Measurements from ENCODE around the gene OTOP1. TPM values are rescaled to one million over a fixed set of nuclear protein-coding genes. Genes with fewer than 3 reads are reported as not detected.
"Not testable (repeated sequence)": the region's sequence is repeated elsewhere in the genome, so short reads cannot be mapped to it uniquely, and the experiment has no call there.

Gene OTOP1, protein sequence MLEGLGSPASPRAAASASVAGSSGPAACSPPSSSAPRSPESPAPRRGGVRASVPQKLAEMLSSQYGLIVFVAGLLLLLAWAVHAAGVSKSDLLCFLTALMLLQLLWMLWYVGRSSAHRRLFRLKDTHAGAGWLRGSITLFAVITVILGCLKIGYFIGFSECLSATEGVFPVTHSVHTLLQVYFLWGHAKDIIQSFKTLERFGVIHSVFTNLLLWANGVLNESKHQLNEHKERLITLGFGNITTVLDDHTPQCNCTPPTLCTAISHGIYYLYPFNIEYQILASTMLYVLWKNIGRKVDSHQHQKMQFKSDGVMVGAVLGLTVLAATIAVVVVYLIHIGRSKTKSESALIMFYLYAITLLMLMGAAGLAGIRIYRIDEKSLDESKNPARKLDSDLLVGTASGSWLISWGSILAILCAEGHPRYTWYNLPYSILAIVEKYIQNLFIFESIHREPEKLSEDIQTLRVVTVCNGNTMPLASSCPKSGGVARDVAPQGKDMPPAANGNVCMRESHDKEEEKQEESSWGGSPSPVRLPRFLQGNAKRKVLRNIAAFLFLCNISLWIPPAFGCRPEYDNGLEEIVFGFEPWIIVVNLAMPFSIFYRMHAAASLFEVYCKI
- polyA plus RNA-seq (2013, experiment 1 of 2; ENCODE audit: insufficient read length), result not detected
- not detected for polyA plus RNA-seq (2013, experiment 2 of 2; ENCODE audit: insufficient read length)

DNA sequence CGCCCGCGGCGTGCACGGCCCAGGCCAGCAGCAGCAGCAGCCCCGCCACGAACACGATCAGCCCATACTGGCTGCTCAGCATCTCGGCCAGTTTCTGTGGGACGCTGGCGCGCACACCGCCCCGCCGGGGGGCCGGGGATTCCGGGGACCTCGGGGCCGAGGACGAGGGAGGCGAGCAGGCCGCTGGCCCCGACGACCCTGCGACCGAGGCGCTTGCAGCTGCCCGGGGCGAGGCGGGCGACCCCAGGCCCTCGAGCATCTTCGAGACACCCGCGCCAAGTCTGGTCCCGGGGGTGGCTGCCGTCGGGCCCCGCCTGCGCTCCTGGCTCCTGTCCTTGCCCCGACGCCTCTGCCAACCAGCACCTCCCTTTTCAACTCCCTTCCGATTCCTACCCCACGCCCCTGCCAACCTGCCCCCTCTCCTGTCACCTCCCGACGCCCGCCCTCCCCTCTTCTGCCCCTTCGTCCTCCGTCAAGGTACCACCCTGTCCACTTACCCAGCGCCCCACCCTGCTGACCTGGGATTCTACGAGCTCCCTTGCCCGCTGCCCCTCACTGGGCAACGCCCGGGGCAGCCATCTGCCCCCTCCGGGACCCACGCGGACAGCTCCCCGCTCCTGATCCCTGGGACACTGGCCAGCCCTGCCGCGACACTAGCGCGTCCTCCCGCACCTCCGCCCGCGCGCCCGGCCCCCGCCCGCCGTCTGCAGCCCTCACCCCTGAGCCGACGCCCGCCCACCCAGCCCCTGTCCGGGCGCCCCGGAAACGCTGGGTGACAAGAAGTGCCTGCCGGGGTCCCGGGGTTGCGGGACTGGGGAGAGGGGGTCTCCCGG, at the start of gene OTOP1:
Gene OTOP1, minus strand, starts transcription at position 324 of the 833 bp plus-strand sequence. Its CDS starts 65 bp downstream, at position 259.
- DNase-seq, result no peak

DNA sequence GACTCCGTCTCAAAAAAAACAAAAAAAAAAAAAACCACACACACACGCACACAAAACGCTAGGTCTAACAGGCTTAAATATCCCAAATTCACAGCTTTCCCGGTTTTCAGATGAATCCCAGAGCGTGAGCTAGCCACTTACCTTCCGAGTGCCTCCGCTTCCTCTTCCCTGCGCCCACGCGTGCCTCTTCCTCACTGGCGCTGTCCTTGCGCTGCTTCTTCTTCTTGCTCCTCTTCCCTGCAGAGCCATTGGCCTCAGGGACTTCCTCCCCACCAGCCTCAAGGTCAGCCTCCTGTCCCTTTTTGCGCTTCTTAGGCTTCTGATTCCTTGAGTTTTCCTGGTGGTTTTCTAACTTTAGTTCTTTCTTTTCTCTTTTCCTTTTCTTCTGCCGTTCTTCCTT, 47.5 kb upstream of the OTOP1 start:
- no peak for DNase-seq

DNA sequence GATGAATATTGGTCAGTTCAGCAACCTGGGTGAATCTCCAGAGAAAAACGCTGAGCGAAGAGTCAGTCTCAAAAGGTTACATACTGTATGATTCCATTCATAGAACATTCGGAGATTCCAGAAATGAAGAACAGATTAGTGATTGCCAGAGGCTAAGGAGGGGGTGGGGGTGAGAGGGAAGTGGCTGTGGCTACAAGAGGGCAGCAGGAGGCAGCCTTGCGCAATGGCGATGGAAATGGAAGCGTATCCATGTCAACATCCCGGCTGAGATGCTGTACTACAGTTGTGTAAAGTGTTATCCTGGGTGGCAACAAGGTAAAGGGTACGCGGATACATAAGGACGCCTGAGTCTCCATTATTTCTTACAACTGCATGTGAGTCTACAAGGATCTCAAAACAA, 45.2 kb upstream of the OTOP1 start:
- no peak for DNase-seq

- DNase-seq, result no peak
Observed at GRCh38 chr4:4270529-4270928, 43.8 kb upstream of the OTOP1 start.

GRCh38 chr4:4269856-4270255, 43.1 kb upstream of the OTOP1 start:
- DNase-seq, result peak; percentile 35

- DNase-seq, result no peak
Observed at GRCh38 chr4:4269331-4269731, 42.6 kb upstream of the OTOP1 start.

DNA sequence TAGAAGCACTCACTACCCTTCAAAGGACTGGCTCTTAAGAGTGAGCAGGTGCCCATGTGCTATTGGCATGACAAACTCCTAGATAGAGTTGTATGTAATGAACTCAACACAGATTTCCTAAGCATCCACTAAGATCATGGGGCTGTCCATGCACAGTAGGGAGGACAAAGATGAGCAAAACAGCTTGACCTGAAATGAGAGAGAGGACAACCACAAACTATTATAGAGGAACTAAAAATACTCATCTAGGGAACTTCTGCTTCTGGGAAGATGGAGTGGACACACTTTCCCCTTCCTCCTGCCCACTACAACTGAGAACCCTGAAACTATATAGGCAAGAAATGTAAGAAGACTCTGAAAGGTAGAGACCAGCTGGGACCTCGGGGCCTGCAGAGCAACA, 42.0 kb upstream of the OTOP1 start:
- no peak for DNase-seq

GRCh38 chr4:4267981-4268380, 41.3 kb upstream of the OTOP1 start:
- DNase-seq, result no peak

GRCh38 chr4:4260185-4260751, 33.5 kb upstream of the OTOP1 start:
- DNase-seq, result peak; percentile 56

GRCh38 chr4:4259484-4260100, 32.9 kb upstream of the OTOP1 start:
- DNase-seq, result no peak

- DNase-seq, result not testable (repeated sequence)
Observed at GRCh38 chr4:4257705-4258104, 31.0 kb upstream of the OTOP1 start.

DNA sequence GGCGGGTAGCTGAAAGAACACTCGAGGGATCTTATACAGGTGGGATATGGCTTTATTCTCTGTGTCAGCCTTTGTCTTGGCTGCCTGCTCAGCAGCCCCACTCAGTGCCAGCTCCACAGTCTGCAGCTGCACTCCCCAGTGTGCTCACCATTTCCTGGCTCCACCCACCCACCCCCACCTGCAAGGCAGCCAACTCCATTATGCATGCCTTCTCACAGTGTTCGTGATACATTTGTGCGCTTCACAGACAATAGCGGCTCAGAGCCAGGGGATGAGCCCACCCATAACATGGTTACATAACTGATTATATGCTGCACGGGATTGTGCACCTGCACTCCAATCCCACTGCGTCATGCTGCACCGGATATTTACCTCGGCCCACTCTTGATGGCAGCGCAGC, 30.1 kb upstream of the OTOP1 start:
- DNase-seq, result no peak

DNA sequence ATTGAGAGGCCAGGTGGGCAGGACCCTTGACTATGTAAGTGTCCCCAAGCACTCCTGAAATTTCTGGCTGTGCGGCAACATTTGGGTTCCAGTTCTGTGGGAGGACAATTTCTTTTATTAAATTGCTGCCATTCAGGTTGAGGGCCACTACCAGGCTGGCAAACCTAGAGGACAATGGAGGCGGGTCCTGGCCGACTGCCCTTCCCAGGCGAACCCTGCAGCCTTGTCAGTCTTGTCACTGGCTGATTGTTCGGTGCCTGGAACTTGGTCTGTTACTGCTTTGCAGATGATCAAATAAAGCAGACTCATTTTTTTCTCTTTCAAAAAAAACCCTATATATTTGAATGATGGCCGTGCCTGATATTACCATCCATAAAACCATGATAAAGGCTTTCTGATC, 27.9 kb upstream of the OTOP1 start:
- no peak for DNase-seq

GRCh38 chr4:4254199-4254598, 27.5 kb upstream of the OTOP1 start:
- no peak for DNase-seq

GRCh38 chr4:4249866-4250265, 23.1 kb upstream of the OTOP1 start:
- DNase-seq, result no peak

GRCh38 chr4:4249342-4249741, 22.6 kb upstream of the OTOP1 start:
- DNase-seq, result not testable (repeated sequence)

DNA sequence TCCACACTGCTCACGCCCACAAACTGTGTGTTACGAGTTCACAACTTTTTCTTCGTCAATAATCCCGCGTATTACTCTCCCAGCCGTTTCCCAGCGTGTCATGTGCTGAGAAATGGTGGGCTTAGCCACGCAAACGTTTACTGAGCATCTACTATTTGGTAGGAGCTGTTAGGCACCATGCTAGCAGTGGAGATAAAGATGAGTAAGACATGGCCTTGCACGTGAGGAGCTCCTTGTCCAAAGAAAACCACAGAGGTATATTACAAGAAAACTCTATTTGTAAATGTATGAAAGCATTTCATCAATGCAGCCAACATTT, 22.1 kb upstream of the OTOP1 start:
- no peak for DNase-seq

GRCh38 chr4:4248029-4248884, 21.5 kb upstream of the OTOP1 start, which contains the start of gene TMEM128:
TSS of gene TMEM128 (minus strand) at chr4:4248223. CDS start at chr4:4248202, 21 bp downstream.
- peak; percentile 94 for DNase-seq

DNA sequence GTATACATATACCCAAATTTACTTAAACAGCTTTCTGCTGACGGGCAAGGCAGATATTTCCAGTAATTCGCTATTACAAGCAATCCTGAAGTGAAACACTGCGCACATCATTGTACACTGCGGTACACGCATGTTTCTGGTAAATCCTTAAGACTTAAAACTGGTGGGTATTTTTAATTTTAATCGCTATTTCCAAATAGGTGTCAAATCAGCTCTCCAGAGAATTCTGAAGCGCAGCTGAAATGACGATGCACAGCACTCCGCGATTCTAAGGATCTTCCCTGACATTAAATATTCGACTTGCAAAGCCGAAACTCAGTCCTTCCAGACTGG, 20.9 kb upstream of the OTOP1 start:
- no peak for DNase-seq

GRCh38 chr4:4245172-4245571, 18.4 kb upstream of the OTOP1 start:
- no peak for DNase-seq

DNA sequence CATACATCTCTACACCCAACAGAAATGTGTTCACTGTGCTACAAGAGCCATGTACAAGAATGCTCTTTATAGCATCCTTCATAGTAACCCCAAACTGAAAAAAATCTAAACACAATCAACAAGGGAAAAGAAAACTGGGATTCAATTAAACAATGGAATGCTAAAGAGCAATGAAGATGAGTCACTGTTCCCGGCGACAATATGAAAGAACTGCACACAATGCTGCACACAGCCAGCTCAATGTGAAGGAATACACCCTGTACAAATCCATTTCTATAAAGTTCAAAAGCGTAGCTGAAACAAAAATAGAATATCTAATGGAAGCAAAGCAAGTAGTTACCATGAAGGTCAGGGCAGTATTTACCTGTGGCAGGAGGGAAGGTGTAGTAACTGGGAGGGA, 12.8 kb upstream of the OTOP1 start:
- not testable (repeated sequence) for DNase-seq

DNA sequence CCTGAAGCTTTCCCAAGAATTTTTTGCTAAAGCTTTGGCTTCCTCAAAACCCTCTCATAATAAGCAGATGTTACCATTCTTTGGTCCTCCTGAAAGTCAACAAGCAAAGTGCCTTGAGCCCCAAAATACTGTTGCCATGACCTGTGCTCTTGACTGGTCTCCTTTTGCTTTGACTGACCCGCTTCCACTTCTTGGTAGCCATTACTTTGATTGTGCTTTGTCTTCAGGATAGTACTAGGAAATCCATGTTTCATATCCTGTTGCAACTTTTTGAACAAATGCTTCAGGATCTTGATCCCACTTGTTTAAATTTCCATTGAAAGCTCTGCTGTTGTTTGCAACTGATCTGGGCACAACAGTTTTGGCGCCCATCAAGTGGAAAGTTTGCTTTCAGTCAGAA, 6.9 kb upstream of the OTOP1 start:
- no peak for DNase-seq

Measured in fibroblast of skin of back (primary cell).